GM21515 (cell line): ENCODE measurements around the gene SEMA5A.

Experiments
- ATAC-seq: cut with Tn5 transposase; IDR thresholded peaks from one replicate; pipeline ENCODE4 v1.9.1; 2021; ENCODE audit not compliant: unreplicated experiment

Gene SEMA5A

GRCh38 chr5:9082996-9083395, 462.9 kb downstream of the SEMA5A start:
- no peak for ATAC-seq

GRCh38 chr5:9072701-9073100, 473.2 kb downstream of the SEMA5A start:
- ATAC-seq, result no peak

DNA sequence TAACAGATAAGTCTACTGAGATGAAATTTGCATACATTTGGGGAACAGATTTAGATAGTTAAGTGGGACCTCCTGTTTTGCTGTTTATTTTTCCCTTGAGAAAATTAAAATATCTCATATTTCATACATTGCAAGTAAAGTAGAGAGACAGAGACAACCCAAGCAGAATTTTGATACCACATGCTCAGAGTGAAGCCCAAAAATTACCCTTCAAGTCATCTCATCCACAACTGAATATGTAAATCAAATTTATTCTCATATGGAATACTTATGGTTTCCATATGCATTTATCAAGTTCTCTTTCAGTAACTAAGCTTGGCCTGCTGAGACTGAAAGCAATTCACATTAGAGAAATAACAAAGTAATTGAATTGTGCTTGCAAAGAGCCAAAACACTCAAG, 474.4 kb downstream of the SEMA5A start:
- no peak for ATAC-seq

GRCh38 chr5:9071074-9071473, 474.8 kb downstream of the SEMA5A start:
- no peak for ATAC-seq

GRCh38 chr5:9069650-9070049, 476.2 kb downstream of the SEMA5A start:
- no peak for ATAC-seq

DNA sequence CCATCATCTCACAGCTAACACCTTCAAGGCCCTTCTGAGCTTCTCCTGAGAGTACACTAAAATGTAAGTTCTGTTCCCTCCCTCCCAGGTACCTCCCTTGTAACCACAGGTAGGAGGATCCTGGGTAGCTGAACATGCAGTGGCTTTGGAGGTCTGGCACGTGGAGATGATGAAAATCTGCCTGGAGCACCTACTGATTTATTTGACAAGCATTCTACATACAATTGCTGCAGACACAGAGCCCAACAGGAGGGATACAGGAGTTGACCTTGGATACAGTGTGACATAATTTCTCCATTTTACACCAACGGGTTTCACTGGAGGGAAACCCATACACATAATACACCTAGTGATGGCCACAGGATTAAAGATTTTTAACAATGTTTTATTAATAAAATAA, 478.7 kb downstream of the SEMA5A start:
- ATAC-seq, result no peak

DNA sequence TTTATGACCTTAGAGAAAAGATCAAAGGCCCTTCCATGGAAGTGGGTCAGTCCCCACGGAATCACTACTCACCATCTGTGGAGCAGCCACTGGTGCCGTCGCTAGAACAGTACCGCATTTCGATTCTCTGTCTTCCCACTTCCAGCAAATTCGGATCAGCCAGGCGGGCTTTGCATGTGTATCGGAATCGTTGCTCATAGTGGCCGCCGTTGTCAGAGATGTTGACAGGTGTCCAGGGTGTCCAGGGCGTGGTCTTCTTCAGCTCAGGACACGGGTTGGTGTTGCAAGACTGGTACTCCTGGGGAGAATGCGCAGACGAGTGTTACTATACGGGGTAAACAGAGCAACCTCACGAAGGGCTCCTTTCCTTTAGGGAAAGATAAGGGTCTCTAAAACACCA, 479.5 kb downstream of the SEMA5A start:
- no peak for ATAC-seq

DNA sequence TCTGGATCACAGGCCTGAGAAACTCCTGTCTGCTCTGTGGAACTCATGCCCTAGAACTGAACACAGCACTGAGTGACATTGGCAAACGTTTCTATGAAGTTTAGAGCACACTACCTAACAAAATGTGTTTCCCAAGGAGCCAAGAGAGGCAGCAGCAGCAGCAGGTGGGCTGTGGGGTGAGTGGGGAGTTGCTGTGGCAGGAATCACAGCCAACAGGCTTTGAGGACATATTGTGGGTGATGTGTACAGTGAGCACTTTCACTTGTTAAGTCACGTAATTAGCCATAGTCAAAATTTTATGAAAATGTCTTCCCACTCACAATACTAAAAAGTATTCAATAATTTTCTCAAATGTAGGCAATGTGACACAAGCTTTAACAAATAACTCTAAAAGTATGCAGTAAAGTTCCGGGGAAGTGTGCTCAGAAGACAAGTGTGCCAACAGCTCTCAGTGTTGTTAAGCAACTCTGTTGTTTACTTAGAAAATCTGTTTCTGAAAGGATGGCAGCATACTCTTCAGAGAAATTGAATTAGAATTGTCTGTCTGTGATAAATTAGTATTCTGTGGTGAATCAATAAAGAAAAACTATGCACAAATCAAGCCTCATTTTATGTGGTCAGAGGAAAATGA, 482.1 kb downstream of the SEMA5A start:
- ATAC-seq, result no peak

DNA sequence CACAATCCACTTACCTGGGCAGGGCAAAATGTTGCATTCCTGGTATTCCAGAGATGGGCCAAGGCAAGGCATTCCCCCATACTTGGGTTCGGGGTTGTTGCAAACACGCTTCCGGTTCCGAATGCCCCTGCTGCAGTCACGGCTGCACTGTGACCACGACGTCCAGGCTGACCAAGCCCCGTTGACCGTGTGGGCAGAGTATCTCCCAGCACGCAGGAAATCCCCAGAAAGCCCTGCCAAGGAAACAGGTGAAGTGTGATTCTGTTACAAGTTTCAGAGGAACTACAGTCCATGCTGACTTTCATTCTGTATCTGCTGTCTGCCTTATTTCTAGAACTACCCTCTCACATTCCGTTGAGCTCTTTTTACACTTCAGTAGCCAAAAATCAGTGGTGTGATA, 483.0 kb downstream of the SEMA5A start:
- ATAC-seq, result no peak

- no peak for ATAC-seq
These were observed 485.8 kb downstream of the SEMA5A start for GRCh38 chr5:9059920-9060691.

DNA sequence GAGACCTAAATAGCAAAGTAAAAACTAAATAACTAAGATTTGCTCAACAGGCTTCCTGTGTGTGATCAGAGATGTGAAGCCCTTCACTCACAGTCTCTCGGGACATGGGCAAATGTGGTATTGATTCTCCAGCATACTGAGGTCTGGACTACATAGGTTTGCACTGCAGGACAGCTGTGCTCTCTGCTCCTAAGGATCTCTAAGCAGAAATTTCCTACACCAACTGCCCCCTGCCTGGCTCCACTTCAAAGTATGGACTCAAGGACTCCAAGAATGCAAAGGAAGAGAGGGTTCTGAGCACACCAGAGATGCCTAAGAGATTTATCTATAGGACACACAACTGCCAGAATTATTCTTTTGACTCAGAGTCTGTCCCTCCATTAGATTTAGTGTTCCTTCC, 487.2 kb downstream of the SEMA5A start:
- no peak for ATAC-seq

GRCh38 chr5:9058161-9058560, 487.7 kb downstream of the SEMA5A start:
- ATAC-seq, result no peak

DNA sequence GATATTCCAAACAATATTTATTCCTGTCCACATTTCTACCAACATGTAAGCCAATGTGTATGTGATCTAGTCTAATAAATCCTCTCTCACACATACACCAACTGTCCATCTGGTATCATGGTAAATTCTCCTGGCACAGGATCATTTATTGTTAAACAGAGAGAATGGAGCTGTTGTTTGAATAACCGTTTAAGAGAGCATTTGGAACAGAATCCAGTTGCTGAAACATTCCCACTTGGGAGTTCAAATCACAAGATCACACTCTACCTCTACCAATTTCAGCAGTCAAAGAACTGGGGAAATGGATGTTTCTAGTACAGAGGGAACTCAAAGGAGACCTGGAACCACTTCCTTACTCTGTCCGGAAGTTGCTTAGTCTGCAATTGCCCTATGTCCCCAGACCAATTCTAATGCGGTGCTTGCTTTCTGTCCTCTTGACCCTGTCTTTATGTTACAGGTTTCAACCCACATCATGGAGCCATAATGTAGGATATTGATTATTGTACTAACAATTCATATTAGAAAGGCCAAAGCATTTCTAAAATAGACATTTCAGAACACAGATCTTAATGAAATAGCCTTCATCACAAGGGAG, 488.4 kb downstream of the SEMA5A start:
- ATAC-seq, result no peak

GRCh38 chr5:9056046-9056445, 489.8 kb downstream of the SEMA5A start:
- no peak for ATAC-seq

DNA sequence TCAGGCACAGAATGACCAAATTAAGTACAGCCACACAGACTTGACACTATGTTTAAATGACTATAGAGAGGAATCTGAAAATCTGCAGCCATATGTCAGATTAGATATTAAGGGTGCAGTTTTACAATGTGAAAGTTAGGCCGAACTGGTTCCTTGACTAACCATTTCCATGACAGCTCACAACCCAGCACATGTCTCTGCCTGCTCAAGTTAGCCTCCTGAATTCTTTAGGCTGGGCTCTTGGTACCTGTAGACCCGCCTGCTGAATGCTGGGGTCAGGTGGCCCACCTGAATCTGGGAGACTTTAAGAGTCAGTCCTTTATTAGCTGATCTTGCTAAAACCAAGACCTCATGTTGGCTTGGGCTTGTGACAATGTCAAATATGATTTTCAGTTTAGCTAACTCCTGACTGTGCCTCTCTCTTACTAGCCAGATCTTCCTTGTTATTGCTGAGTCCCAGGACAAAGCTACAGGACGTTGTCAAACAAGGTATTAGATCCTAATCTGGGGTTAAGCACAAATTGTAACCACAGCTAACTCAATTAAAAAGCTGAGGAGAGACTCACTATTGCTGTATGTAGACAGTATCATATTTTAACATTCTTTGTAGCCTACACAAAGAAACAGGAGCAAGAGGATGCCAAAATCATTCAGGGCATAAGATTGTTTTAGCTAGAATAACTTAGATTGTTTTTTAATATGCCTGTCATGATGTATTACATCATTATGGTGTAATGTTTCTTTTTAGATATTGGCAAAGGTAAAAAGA, 490.9 kb downstream of the SEMA5A start:
- ATAC-seq, result no peak

- ATAC-seq, result no peak
These were observed 491.6 kb downstream of the SEMA5A start for GRCh38 chr5:9054322-9054721.

- ATAC-seq, result no peak
These were observed 493.5 kb downstream of the SEMA5A start for GRCh38 chr5:9052421-9052820.

DNA sequence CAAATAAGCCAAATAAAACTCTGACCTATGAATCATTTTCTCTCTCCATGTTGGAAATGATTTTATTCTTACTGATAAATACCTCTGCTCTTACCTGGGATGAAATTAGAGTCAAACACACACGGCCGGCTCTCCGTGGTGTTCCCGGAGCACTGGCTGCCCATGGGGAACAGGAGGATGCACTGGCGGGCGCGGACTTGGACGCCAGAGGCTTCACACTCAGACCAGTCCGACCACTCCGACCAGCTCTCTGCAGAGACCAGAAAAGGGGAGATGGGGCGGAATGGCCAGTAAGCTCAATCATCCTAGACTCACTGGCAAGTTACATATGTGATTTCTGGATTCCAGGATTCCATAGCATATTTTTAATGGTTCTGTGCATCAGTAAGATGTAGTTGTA, 494.1 kb downstream of the SEMA5A start:
- no peak for ATAC-seq

GRCh38 chr5:9047932-9048331, 497.9 kb downstream of the SEMA5A start:
- no peak for ATAC-seq

DNA sequence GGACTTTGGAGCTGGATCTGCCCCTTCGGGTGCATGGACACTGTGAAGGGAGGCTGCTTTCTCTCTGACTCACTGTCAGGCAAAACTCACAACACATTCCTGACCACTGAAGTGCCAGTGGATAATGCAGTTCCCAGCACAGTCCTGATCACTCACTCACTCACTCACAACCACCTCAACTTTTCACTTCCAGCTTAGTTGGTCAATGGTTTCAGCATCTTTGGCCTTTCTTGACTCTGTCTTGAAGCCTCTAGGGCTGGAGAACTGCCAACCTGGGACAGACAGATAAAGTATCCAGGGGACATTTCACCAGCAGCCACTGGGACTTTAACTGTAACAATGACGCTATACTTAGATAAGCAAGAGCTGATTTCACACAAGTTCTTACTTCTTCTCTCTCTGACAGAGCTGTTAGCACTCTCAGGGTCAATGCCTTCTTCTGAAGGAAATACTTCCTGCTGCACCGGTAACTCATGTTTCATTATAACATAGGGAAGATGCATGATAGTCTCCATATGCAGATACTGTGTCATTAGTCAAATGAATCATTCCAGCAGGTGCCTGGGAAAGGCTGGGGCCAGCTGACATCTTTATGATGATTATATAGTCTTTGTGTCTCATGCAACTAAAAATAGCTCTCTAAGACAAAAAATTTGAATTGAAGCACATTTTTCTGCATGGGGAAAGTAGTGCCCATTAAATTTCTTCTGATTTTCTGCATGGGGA, 499.0 kb downstream of the SEMA5A start:
- ATAC-seq, result no peak

DNA sequence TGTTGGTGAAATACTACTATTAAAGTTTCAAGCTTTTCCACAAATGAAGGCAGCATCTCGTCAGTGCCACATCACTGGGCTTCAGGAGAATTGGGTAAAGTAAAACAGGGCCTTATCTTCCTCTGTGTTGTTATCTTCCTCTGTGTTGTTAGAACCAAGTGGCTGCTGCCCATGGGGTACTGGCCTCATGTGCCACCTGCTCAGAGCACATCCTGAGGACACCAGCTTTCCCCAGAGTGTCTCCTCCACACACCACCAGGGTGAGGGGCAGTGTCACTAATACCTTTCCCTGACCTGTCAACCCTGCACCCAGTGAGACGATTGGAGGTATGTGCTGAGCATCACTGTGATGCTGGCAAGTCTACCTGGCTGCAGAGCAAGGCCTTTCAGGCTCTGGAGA, 499.9 kb downstream of the SEMA5A start:
- ATAC-seq, result no peak
